Measurements from ENCODE around the gene TUT4.
A peak's percentile ranks its signal among the peaks of the same experiment; 100 is the strongest.

The TUT4 gene

DNA sequence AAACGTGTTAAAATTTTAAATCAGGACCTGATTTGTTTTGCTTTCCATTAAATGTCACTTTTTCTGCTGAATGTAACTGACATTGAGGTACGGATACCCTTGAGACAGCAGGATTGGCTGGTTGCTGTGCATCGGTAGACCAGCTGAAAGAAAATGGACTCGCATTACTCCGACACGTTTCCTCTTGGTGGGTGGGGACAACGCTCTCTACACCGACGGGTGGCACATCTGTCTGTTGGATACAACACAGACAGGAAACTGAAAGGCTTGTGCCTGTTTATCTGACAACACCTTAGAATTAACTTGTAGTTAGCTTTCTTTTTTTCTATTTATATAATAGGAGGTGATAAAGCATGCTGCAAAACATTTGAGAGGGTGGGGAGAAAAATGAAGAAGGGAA, 129.1 kb downstream of the TUT4 start:
- ATAC-seq (peak; percentile 95), DNase-seq (peak; percentile 58 to 77)

DNA sequence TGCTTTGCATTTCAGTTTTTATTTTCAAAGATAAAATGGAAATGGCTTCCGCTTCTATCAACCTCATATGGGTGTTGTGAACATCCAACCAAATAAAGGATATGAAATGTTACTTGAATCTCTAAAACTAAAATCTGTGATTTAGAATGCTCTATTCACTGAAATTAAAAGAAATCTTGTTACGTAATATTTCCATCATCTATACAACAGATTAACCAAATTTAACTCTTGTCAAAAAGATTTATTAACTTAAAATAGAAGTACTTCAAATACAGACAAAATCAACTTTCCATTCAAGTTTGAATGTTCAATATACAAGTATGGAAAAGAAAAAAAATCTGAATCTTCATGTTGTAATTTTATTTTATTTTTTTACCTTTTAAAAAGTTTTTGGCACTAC, 129.8 kb downstream of the TUT4 start:
- Mint-ChIP-seq H3K4me1 (peaks cover 43% of the 10 kb centered on the region), H3K4me3 (no peak overlapping the region), H3K27me3 (no peaks in the 10 kb centered on the region), H3K9me3 (no peaks in the 10 kb centered on the region), H3K27ac (no peak overlapping the region)
- no peak for DNase-seq
- ATAC-seq: no peak

More for the DNA sequence above, 129.1 kb downstream of the TUT4 start:
- no peaks in the 10 kb centered on the region for H3K9me3 Mint-ChIP-seq
- H3K4me1 Mint-ChIP-seq: peaks cover 43% of the 10 kb centered on the region
- H3K27ac Mint-ChIP-seq: peak overlapping the region; percentile 81 to 97
- H3K4me3 Mint-ChIP-seq: peak overlapping the region; percentile 44 to 77
- no peaks in the 10 kb centered on the region for H3K27me3 Mint-ChIP-seq

DNA sequence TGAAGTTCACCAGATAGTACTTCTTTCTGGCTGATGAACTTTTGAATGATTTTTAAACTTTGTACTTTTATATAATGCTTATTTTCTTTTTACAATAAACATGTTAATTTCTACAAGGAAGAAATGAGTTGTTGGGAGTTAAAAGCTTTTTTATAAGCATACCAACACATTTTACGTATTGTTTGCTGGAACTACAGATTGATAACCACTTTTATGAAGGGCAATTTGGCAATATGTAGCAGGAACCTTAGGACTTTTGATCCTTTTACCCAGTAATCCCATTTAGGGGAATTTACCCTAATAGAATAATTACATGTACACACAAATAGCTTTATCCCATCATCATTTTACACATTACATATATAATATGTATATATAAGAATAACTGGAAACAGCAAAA, 132.2 kb downstream of the TUT4 start:
- H3K27ac Mint-ChIP-seq: no peak overlapping the region
- ATAC-seq: no peak

GRCh38 chr1:52416811-52417210, 136.1 kb downstream of the TUT4 start:
- Mint-ChIP-seq H3K4me3 (no peak overlapping the region), H3K4me1 (peaks cover 16% of the 10 kb centered on the region), H3K9me3 (no peaks in the 10 kb centered on the region), H3K27me3 (no peaks in the 10 kb centered on the region), H3K27ac (no peak overlapping the region)
- ATAC-seq (no peak), DNase-seq (no peak)

More for the DNA sequence above, 132.2 kb downstream of the TUT4 start:
- DNase-seq: no peak
- Mint-ChIP-seq H3K4me1 (peaks cover 35% of the 10 kb centered on the region), H3K4me3 (no peak overlapping the region), H3K27me3 (no peaks in the 10 kb centered on the region), H3K9me3 (no peaks in the 10 kb centered on the region)

- H3K9me3 Mint-ChIP-seq: no peaks in the 10 kb centered on the region
- peaks cover 16% of the 10 kb centered on the region for H3K4me1 Mint-ChIP-seq
- H3K4me3 Mint-ChIP-seq: no peak overlapping the region
- H3K27me3 Mint-ChIP-seq: no peaks in the 10 kb centered on the region
- H3K27ac Mint-ChIP-seq: no peak overlapping the region
- ATAC-seq (peak; percentile 48), DNase-seq (no peak)
Observed at GRCh38 chr1:52414942-52415341, 137.9 kb downstream of the TUT4 start.

DNA sequence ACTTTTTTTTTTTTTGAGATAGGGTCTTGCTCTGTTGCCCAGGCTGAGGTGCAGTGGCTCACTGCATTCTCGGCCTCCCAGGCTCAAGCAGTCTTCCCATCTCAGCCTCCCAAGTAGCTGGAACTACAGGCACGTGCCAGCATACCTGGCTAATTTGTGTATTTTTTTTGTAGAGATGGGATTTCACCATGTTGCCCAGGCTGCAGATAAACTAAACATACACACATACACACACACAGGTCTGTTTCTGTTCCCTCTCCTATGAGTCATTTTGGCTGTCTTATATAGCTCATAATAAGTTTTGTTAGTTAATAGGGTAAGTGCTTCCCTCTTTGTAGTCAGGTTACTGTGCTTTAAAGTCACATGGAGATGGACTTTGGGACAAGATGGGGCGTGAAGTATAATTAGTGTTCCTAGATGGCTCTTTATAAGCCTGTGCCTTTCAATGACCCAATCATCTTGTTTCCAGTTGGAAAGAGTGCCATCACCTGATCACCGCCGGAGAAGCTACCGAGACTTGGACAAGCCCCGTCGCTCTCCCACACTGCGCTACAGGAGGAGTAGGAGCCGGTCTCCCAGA, 139.4 kb downstream of the TUT4 start:
- Mint-ChIP-seq H3K9me3 (no peaks in the 10 kb centered on the region), H3K4me3 (no peak overlapping the region)

GRCh38 chr1:52404975-52405338, 147.9 kb downstream of the TUT4 start:
- Mint-ChIP-seq H3K4me3 (peak overlapping the region; percentile 99), H3K9me3 (no peaks in the 10 kb centered on the region), H3K27ac (peak overlapping the region; percentile 98 to 99), H3K4me1 (peaks cover 58% of the 10 kb centered on the region), H3K27me3 (no peaks in the 10 kb centered on the region)
- no peak for DNase-seq
- no peak for ATAC-seq

More for the DNA sequence above, 139.4 kb downstream of the TUT4 start:
- H3K27me3 Mint-ChIP-seq: no peaks in the 10 kb centered on the region
- peaks cover 14% of the 10 kb centered on the region for H3K4me1 Mint-ChIP-seq
- no peak for DNase-seq
- no peak for ATAC-seq
- H3K27ac Mint-ChIP-seq: peak overlapping the region in 1 of 2 donors; percentile 48

GRCh38 chr1:52404116-52404974, 148.5 kb downstream of the TUT4 start, which contains the start of the genes ORC1 and PRPF38A:
ORC1 (minus strand) TSS chr1:52404423; CDS start chr1:52402223, 2,200 bp downstream.
PRPF38A (plus strand) TSS chr1:52404602; CDS start chr1:52404750, 148 bp downstream.
- peak; percentile 95 to 97 for DNase-seq
- H3K4me1 Mint-ChIP-seq: peaks cover 58% of the 10 kb centered on the region
- ATAC-seq: peak; percentile 96

DNA sequence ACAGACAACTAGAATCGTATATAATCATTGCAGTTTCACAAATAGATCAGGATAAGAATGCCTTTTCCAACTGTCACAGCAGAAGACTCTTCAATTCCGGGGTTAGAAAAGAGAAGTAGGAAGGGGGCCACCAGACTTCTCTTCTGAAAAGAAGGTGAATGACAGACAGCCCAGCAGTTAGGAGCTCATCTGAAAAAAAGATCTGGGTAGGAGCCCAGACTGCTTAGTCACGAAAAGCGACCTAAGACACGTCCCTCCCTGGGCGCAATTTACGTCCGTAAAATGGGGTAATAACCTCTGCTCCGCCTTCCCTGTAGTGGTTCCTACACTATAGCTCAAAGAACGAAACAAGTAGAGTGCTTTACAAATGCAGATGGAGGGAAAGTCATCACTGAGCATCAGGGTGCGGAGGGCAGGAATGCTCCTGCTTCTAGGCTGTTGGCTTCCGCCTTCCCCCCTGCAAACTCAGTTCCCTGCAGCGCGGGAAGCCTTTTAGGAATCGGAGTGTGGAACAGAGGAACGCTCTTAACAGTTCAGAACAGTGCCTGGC, 149.3 kb downstream of the TUT4 start:
- H3K4me1 Mint-ChIP-seq: peaks cover 53% of the 10 kb centered on the region
- H3K27ac Mint-ChIP-seq: peak overlapping the region; percentile 98 to 99
- peak overlapping the region; percentile 99 for H3K4me3 Mint-ChIP-seq
- ATAC-seq (peak; percentile 64), DNase-seq (peak; percentile 41 to 60)
- H3K9me3 Mint-ChIP-seq: no peaks in the 10 kb centered on the region
- H3K27me3 Mint-ChIP-seq: no peaks in the 10 kb centered on the region

More at GRCh38 chr1:52404116-52404974, 148.5 kb downstream of the TUT4 start, which contains the start of the genes ORC1 and PRPF38A:
- peak within 1 kb of the TSS; percentile 98 to 99 for H3K27ac Mint-ChIP-seq
- no peaks in the 10 kb centered on the region for H3K27me3 Mint-ChIP-seq
- H3K4me3 Mint-ChIP-seq: peak within 1 kb of the TSS; percentile 99
- H3K9me3 Mint-ChIP-seq: no peaks in the 10 kb centered on the region

DNA sequence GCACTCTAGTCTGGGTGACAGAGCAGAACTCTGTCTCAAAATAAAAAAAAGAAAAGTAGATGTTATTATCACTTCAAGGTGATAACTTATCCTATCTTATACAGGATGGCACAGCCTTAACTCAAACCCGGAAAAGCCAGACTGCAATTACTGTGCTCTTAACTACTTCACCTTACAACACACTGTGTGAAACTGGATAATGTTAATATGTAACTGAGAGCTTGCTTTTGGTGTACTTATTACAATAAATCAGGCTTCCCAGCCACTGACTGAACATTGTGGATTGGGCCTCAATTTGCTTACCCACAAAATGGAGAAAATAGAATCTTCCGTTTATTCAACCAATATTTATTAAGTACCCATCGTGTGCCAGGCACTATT, 150.0 kb downstream of the TUT4 start:
- Mint-ChIP-seq H3K27me3 (no peaks in the 10 kb centered on the region), H3K27ac (no peak overlapping the region), H3K4me3 (peak overlapping the region; percentile 99), H3K9me3 (no peaks in the 10 kb centered on the region), H3K4me1 (peaks cover 51% of the 10 kb centered on the region)
- DNase-seq (no peak), ATAC-seq (no peak)

DNA sequence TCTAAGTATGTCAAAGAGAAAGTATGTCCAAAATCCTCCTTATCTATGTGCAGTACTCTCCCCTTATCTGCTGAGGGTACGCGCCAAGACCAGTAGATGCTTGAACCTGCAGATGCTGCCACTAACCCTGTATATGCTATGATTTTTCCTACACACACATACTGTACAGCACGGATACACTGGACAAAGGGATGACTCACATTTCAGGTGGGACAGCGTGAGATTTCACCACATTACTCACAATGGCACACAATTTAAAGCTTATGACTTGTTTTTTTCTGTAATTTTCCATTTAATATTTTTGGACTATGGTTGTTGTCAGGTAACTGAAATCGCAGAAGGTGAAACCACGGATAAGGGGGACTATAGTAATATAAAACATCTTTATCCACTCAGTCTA, 152.8 kb downstream of the TUT4 start:
- Mint-ChIP-seq H3K4me3 (no peak overlapping the region), H3K9me3 (no peaks in the 10 kb centered on the region), H3K27ac (no peak overlapping the region), H3K27me3 (no peaks in the 10 kb centered on the region), H3K4me1 (peaks cover 32% of the 10 kb centered on the region)
- no peak for DNase-seq
- ATAC-seq: no peak

DNA sequence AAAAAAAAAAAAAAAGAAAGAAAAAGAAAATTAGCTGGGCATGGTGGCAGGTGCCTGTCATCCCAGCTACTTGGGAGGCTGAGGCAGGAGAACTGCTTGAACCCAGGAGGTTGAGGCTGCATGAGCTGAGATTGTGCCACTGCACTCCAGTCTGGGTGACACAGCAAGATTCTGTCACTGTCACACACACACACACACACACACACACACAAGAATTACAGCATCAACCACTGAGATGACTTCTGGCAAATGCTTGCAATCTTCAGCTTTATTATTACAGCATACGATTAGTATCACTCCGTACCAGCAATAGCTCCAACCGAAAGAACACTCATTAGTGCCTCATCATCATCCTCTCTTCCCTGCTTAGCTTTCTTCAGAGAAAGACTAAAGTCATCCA, 153.3 kb downstream of the TUT4 start:
- Mint-ChIP-seq H3K4me3 (no peak overlapping the region), H3K9me3 (no peaks in the 10 kb centered on the region), H3K27me3 (no peaks in the 10 kb centered on the region), H3K4me1 (peaks cover 32% of the 10 kb centered on the region), H3K27ac (no peak overlapping the region)
- DNase-seq (no peak), ATAC-seq (no peak)

GRCh38 chr1:52393174-52393573, 159.7 kb downstream of the TUT4 start:
- H3K9me3 Mint-ChIP-seq: no peaks in the 10 kb centered on the region
- H3K27ac Mint-ChIP-seq: no peak overlapping the region
- ATAC-seq (no peak), DNase-seq (no peak)
- no peak overlapping the region for H3K4me3 Mint-ChIP-seq
- H3K4me1 Mint-ChIP-seq: no peaks in the 10 kb centered on the region
- H3K27me3 Mint-ChIP-seq: no peaks in the 10 kb centered on the region

- H3K4me1 Mint-ChIP-seq: no peaks in the 10 kb centered on the region
- no peaks in the 10 kb centered on the region for H3K9me3 Mint-ChIP-seq
- H3K27ac Mint-ChIP-seq: peak overlapping the region in 1 of 2 donors; percentile 37
- no peak overlapping the region for H3K4me3 Mint-ChIP-seq
- ATAC-seq: no peak
- no peaks in the 10 kb centered on the region for H3K27me3 Mint-ChIP-seq
- DNase-seq: no peak
Observed at GRCh38 chr1:52386458-52386857, 166.4 kb downstream of the TUT4 start.

DNA sequence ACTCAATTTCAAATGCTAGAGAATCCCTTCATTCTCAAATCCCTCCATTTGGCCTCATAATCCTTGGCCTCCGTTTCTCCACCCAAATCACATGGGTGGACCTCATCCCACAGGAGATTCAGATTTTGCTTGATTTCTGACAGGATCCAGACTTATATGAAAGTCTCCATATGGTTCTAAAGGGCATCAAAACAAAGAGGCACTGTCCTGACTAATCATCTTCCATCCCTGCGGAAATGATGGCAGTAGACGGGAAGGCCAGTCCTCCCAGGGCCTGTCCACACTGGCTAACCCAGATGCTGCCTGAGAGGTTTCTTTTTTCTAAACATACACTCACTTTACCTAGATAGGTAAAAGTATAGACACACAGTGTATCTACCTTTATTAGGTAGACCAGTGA, 167.5 kb downstream of the TUT4 start:
- ATAC-seq: no peak
- Mint-ChIP-seq H3K9me3 (no peaks in the 10 kb centered on the region), H3K27me3 (no peaks in the 10 kb centered on the region)

More for the DNA sequence above, 167.5 kb downstream of the TUT4 start:
- H3K4me3 Mint-ChIP-seq: no peak overlapping the region
- no peak overlapping the region for H3K27ac Mint-ChIP-seq
- DNase-seq: no peak
- H3K4me1 Mint-ChIP-seq: no peaks in the 10 kb centered on the region
